ENCODE results near the gene CRIP2.
A peak's percentile ranks its signal among the peaks of the same experiment; 100 is the strongest.

Gene CRIP2

DNA sequence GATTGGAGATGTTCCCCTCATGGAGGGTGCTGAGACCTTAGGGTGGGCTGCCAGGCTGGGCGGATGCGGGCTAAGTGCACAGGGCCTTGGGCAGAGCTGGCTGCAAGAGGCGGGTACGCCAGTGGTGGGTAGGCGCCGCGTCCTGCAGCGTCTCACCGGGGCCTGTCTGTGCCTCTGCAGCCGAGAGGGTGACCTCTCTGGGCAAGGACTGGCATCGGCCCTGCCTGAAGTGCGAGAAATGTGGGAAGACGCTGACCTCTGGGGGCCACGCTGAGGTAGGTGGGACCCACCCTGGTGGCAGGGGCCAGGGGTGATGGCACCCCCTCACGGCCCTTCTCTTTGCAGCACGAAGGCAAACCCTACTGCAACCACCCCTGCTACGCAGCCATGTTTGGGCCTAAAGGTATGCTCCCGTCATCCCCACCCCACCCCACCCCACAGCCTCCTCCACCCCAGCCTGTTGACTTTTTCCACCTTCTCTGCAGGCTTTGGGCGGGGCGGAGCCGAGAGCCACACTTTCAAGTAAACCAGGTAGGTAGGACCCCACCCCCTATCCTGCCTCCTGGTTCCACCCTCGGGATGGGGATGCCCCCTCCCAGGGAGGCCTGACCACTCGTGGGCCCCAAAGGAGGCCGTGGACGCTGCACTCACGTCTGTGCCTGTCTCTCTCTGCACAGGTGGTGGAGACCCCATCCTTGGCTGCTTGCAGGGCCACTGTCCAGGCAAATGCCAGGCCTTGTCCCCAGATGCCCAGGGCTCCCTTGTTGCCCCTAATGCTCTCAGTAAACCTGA, 13.6 kb downstream of the CRIP2 start:
- no peak for DNase-seq (ENCODE audit: low read depth, low spot score)

DNA sequence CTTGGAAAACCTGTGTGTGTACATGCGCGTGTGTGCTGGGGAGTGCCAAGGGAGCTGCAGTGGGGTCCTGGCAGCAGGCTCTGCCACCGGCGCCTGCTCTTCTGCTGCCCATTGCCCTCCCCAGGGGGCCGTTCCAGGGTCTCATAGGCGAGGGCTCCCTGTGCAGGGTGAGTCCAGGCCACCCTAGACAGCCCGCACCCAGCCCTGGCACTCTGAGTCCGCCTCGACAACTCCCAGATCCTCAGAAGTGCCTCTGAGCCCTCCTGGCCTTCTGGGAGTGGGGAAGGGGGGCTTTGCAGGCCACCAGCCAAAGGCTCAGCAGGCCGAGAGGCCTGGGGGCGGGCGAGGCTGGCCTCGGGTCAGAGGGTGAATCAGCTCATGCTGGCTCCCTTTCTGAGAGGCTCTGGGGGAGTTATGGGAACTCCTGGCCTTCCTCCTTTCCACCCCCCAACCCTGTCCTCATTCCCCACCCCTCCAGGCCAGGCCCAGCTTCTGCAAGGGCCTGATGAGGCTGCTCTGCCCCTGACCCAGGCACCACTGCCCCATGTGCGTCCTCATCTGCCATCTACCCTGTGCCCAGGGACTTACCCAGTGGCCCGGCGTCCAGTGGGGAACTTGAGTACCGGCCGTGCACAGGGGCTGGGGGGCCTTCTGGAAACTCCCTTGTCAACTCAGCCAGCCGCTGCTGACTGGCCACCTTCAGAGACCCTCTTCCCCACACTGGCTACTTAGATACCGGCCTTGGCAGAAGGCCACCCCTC, 14.3 kb downstream of the CRIP2 start:
- DNase-seq (ENCODE audit: low read depth, low spot score) = no peak

DNA sequence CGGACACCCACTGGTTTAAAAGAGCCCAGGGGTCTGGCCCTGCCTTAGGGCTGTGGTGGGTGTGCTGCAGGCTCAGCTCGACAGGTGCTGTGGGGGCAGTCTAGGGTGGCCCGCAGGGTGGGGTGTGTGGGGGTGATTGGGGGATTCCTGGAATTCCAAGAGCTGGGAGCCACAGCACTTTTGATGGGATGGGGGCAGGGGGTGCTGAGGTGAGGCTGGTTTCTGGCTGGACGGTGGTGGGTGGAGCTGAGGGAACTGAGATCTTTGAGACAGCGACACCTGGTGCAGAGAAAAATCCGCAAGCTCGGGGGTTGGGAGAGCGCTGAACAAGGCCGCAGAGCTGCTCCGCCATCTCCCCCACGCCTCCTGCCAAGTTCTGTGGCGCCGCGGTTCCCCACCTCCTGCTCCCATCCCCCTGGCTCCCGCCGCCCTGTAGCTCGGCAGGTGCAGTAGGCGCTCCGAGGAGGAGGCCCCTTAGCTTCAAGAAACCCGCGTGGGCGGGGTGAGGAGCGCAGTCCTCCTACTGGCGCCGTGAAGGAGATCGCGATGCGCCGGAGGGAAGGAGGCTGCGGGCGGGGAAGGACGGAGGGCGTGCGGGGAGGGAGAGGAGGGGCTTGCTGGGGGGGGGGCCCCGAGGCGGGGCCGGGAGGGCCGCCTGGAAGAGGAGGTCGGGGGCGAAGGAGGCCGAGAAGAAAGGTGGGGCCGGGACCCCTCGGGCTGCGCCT, 15.1 kb downstream of the CRIP2 start:
- peak; percentile 70 for DNase-seq (ENCODE audit: low read depth, low spot score)

DNA sequence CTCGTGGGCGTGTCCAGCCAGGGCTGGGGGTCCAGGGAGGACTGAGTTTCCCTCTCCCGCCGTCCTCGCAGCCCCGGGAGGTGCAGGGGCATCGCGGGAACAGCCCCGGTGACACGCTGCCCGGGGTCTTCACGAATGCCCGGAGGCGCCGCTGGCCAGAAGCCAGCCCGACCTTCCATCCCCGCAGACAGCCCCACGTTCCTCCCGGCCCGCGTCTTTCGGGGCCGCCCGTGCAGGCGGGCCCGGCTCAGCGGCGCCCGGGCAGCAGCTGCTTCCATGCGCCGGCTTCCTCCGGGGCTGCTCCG, 15.6 kb downstream of the CRIP2 start:
- no peak for DNase-seq (ENCODE audit: low read depth, low spot score)

DNA sequence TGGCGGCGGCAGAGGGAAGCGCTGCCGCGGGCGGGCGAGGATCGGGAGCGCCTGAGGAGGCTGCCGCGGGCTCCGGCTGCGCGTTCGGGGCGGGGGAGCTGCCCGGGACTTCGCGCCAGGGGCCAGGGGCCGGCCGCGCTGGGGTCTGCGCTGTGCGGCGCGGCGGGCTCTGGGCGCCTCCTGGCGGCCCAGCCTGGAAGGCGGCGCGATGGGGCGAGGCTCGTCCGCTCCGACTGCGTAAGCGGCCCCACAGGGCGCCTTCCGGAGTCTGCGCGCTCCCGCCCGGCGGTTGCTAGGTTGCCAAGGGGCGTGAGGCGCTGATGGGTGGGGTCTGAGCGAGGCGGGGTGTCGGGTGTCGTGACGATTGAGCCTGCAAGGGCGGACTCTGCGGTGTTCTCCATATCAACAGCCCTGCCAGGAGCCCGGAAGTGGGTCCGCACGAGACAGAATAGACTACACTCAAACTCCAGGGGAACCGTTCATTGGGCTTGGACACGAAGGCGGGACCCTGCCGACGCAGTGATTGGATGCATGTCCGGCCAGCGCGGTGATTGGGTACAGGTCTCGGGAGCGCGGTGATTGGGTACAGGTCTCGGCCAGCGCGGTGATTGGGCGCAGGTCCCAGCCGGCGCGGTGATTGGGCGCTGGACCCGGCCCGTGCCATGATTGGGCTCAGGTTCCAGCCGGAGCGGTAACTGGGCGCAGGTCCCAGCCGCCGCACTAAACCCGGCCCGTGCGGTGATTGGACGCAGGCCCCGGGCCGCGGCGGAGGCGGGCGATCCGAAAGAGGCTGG, 16.1 kb downstream of the CRIP2 start, which contains the start of gene TEDC1:
Gene TEDC1, plus strand, starts transcription at position 675 of the 794 bp plus-strand sequence. CDS start 130 bp downstream, outside the sequence.
- DNase-seq (ENCODE audit: low read depth, low spot score) = peak; percentile 98

DNA sequence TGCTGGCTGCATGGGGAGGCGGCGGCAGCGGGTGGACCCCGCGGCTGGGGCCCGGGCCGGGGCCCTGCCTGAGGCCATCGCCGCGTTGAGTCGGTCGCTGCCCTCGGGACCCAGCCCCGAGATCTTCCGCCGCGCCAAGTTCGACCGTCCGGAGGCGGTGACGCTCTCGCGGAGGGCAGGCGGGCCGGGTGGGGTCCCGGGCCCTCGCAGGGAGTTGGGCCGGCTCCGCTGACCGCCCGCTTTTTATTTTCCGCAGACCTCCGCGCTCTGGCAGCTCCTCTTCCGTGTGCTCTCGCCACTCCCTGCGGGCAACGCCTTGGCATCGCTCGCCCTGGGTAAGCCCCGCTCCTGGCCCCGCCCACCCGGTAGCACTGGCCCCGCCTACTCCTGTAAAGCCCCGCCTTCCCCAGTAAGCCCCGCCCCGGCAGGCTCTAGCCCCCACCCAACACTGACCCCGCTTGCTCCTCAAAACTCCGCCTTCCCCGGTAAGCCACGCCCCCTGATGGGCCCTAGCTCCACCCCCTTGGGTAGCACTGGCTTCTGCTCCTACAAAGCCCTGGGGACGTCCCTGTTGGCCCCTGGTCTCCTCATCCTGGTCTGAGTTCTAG, 16.8 kb downstream of the CRIP2 start:
- DNase-seq (ENCODE audit: low read depth, low spot score) = peak; percentile 76

DNA sequence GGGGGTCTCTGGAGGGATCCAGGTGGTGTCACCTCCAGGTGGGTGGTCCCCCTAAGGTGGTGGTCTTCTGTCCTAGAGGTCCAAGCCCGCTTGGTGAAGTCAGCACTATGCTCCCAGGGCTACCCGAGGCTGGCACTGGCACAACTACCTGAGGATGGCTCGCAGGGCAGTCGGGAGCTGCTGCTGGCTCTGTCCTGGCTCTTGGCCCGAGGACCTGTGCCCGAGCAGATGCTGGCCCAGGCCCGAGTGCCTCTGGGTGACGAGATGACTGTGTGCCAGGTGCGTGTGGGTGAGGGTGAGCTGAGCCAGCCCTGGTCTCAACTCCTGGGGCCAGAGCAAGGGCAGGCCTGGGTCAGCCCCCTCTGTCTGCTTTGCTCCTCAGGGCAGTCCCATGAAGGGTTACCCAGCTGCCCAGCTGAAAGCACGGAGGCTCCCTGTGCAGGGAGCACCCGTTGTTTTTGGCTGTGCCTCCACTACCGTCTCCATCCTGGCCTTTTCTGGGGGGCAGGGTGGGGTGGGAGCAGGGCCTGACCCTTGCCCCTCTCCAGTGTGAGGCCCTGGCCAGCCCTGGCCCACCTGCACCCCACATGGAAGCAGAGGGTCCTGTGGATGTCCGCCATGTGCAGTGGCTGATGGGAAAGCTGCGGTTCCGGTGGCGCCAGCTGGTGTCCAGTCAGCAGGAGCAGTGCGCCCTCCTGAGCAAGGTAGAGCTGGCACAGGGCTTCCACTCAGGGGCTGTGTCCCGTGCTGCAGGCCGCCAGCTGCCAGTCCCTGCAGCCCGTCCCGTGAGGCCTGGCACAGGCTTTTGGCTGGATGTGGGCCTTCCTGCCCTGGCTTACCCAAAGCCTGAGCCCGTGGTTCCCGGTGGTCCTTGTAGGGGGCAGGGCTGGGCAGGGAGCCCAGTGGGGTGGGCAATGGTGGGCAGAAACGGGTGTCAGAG, 17.7 kb downstream of the CRIP2 start:
- no peak for DNase-seq (ENCODE audit: low read depth, low spot score)

DNA sequence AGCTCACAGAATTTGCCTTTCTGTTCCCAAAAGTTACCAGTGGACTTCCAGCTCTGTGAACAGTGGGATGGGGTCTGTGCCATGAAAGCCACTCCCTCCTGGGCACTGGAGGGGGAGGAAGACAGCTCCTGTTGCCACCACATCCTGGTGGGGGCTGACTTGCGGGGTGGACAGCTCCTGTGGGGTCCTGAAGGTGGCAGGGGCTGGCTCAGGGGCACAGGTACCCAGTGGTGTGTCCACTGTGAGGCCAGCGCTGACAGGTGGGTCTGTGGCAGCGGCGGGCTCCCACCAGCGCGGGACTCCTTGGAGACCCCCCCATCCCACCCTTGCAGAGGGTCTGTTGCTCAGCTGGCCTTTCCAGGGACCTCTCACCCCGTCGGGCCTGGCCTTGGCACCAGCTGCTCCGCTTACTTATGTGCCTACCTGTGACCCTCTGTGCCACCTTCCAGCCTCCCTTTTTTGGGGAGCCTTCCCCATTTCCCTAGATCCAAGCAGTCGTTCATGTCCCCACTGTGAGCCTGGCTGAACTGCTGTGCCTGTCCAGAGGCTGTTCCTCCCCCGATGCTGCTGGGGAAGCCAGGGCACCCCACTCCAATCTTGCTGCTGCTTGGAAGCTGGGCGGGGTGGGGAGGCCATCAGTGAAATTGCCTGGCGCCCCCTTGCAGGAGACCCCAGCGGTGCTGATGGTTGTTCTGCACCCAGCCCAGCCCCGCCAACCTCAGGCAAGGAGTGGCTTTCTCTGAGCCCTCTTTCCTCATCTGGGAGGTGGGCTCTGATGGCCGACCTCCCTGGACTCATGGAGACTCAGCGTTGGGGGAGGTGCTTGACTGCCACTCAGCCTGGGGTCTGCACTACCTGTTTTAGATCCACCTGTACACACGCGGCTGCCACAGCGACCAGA, 18.6 kb downstream of the CRIP2 start:
- no peak for DNase-seq (ENCODE audit: low read depth, low spot score)

DNA sequence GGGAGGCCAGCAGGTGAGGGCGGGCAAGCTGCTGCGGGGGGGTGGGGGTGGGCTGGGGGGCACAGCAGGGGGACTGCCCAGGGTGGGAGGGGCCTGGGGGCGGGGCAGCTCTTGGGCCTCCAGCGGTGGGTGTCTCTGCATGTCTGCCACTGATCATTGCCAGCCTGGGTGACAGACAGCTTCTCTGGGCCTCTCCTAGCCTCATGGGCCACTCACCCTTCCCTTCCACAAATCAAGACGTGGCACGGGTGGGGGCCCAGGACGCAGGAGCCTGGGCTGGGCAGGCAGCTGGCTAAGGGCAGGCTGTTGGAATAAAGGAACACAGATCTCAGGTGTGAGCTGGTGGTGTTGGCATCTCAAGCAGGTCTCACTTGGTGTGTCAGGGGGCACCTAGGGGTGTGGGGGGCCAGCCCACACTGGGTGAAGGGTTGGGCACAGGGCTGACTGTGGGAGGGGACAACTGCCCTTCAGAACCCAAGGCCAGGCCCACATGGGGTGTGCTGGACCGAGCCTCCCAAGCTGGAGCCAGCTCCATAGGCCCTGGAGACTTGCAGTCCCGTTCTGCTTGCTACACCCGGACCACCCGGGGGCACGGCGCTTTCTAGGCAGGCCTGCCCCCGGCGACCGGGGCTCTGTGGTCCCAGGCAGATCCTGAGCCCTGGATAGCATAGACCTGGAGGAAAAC, 19.4 kb downstream of the CRIP2 start:
- no peak for DNase-seq (ENCODE audit: low read depth, low spot score)

DNA sequence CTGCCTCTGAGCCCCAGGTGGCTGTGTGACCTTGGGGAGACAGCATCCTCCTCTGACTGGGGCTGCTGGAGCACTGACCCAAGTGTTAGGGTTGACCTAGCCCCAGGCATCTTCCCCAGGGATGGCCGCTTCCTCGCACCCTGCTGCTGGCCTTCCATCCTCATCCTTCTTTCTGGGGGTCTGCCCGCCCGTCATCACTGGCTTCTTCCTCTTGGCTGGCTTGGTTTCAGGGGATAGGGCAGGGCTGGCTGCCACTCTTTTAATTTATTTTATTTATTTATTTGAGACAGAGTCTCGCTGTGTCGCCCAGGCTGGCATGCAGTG, 19.9 kb downstream of the CRIP2 start:
- DNase-seq (ENCODE audit: low read depth, low spot score) = no peak

DNA sequence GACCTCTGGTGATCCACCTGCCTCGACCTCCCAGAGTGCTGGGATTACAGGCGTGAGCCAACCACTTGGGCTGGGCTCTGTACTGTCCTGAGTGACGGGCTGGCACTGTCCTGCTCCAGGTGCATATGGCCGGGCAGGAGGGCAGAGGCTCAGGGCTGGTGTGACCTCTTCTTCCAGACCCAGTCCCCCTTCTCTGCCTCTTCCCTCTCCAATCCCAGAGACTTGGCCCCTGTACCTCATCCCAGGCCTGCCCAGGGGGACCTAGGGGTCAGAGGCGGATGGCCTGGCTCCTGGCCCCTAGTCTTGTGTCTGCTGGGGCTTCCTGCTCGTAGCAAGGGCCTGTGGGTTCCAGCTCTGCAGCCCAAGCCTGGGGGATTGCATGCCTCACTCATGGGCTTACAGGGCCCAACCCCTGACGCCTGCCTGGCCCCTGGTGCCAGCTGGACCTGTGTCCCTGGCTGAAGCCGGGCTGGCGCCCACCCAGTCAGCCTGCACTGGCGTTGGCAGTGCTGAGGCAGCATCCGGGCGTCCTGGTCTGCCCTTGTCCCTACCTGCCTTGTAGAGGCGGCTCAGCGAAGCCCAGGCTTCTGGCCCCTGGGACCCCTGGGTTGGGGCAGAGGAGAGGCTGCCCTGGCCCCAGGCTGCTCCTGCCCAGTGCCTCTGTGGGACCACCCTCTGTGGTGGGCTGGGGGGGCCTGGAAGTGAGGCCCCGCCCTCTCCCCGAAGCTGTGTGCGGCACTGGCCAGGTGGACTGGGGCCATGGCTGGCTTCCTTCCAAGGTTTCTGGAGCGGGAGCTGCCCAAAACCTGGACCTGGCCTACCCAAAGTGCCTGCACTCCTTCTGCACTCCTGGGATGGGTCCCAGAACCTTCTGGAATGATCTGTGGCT, 20.7 kb downstream of the CRIP2 start:
- no peak for DNase-seq (ENCODE audit: low read depth, low spot score)

DNA sequence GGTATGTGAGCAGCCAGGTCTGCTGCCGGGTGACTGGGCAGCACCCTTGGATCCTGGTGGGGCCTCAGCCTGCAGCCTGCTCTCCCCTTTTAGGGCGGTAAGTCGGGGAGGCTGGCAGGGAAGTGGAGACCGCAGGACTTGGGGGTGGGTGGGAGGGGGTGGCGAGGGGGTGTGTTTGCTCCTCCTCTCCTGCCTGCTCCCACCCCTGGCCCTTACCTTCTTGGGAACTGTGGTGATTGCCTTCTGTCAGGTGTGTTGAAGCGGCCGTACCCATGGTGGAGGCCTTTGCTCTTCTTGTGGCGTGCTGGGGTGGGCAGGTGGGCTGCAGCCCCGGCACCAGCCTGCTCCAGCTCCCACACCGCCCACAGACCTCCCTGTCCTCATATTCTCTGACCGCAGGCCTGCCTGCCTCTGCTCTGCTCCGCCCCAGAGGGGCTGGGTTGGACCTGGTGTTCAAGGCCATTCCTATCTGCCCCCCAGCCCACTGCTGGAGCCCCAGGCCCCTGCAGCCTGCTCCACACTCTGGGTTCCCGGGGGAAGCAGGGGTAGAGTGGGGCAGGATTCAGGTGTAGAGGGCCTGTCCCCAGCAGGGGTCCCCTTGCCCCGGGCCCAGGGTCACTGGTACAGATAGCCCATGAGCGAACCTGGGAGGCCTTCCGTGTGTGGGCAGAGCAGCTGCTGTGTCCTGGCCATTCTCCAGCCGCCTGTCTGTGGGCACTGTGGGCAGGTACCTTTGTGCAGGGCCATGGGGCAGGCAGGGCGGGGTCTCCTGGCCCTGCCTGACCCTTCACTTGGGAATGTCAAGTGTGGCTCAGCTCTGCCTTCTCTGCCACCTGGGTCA, 21.6 kb downstream of the CRIP2 start:
- no peak for DNase-seq (ENCODE audit: low read depth, low spot score)

DNA sequence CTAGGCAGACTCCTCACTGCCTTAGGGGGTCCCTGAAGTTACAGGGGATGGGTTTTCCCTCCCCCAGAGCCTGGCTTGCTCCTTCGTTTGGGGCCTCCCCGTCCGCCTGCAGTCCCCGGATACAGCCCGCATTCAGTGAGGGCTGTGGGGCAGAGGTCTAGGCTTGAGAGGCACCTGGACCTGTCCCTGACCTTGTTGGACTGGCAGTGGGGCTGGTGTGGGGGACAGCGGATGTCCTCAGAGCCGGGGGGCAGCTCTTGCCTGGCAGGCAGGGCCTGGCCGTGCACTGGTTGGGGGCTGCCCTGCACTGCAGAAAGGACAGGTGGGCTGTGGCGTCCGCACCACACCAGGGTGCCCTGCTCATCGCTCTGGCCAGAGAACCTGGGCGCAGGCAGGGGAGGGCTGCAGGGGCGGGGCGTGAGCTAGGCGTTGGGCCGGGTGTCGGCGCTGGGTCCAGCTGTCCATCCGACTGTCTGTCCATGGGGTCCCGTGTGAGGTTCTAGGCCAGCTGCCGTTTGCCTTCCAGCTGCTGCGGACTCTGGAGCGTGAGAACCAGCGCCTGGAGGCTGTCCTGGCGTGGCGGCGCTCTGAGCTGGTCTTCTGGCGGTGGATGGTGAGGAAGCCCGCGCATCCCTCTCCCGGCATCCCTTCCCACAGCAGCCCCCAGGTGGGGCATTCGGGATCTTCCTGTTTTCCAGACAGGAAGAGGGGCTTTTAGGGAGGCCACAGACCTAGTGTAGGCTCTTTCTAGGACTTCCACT, 22.4 kb downstream of the CRIP2 start:
- DNase-seq (ENCODE audit: low read depth, low spot score) = no peak

DNA sequence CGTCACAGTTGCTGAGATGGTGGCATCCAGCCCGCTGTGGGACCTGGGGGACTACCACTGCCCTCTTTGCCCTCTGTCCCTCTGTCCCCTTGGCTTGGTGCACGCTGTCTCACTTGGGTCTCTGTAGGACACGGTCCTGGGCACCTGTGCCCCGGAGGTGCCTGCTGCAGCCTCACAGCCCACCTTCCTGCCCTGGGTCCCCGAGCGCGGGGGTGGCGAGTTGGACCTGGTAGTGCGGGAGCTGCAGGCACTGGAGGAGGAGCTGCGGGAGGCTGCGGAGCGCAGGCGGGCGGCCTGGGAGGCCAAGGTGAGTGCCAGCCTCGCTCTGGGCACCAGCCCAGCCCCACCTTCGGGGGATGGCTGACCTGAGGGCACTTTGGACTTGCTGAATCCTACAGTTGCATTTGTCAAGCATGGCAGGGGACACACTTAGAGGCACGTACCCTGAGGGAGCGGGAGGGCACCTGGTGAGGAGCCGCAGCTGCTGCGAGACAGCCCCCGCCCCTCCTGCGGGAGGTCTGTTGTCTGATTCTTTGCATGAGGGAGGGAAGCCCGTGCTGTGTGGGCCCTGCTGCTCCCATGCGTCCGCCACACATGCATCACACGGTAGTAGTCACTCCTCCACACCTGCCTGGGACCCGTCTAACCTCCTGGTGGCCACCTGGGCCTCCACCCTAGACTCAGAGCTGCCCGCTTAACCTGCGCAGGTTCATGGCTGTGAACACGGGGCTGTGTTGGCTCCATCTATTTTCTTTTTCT, 23.2 kb downstream of the CRIP2 start:
- DNase-seq (ENCODE audit: low read depth, low spot score) = no peak

Measured in activated CD4-positive, CD25-positive, alpha-beta regulatory T cell treated with anti-CD3 and anti-CD28 coated beads, Interleukin-2, amount 50 U/mL, for 16 hours (primary cell).